ENCODE measurements around the gene SEMA4B.
"Not testable (repeated sequence)": the region's sequence is repeated elsewhere in the genome, so short reads cannot be mapped to it uniquely, and the experiment has no call there.

Gene SEMA4B

DNA sequence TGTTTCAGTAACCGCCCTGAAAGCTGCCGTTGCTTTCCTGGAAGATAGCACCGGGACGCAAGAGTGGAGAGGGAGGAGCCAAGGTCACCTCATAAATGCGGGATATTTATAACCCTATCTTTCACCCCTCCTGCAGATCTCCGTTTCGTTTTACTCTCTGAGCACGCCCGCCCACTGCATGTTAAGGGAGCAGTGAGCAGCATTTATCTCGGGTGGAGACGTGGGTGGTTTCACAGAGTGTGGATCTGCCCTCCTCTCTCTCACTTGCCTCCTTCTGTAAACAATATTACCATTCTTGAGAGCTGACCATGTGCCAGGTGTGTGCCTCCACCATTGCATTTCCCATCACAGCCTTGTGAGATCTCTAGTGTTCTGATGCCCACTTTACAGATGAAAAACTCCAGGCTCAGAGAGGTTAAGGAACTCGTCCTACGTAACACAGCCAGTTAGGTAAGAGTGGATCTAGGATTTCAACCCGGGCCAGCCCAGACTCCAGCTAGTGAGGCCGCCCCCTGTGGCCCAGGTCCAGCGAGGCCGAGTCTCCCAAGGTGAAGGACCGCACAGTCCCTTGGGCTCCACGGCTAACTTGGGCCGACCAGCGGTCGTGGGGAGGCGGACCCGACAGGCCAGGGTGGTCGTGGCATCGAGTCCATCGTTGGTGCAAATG lies 16.9 kb upstream of the SEMA4B start:
- peak; percentile 81 for DNase-seq (ENCODE audit: low spot score)

DNA sequence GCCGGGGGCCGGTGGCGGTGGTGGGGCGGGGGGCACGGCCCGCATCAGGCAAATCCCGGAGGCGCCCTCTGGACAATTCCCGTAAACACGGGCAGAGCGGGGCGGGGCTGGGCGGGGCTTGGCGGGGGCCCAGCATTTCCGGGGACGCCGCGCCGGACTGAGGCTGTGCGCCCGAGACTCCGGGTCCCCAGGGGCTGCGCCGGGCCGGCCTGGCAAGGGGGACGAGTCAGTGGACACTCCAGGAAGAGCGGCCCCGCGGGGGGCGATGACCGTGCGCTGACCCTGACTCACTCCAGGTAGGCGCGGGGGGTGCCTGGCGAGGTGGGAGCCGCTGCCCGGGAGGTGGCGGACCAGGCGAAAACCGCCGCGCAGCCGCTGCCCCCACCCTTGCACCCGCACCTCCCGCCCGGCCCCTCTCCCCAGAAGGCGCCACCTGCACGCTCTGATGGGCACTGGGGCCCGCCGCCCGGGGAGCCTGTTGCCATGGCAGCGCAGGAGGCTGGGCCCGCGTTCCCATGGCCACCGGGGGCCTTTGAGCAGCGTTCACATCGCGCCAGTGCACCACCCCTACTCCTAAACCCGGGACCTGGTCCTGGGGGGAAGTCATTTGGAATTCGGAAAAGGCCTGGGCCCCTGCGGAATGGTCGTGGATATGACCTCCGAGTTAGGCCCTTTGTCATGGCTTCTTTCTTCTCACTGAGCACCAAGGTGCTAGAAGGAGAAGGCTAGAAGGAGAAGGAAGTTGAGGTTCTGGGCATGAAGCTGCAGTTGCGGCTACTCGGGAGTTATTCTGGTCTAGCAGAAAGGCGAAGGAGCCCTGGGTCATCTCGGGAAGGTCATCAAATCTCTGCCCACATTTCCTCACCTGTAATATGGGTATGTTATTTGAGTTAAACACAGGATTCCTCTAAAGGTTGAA lies 16.1 kb upstream of the SEMA4B start:
- DNase-seq (ENCODE audit: low spot score), result peak; percentile 89

DNA sequence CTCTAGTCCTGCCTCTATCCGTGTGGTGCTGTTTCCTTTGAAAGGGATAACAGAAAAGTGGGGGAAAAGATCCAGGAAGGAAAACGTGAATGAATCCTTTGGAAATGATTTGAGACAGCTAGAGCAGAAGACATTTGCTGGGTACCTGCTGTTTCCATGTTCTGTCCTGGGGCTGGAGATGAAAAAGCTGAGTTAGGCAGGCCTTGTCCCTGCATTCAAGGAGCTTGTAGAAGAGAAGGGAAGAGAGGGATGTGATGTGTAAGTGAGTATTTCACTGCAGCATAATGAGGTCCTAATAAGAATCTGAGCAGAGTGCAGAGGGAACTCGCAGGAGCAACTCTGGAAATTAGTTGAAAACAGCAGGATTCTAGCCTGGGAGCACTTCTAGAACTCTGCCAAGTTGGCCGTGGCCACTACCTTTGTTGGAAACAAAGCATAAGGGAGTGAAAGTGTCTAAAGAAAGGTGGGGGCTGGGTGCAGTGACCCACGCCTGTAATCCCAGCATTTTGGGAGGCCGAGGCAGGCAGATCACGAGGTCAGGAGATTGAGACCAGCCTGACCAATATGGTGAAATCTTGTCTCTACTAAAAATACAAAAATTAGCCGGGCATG lies 13.8 kb upstream of the SEMA4B start:
- DNase-seq (ENCODE audit: low spot score), result no peak

DNA sequence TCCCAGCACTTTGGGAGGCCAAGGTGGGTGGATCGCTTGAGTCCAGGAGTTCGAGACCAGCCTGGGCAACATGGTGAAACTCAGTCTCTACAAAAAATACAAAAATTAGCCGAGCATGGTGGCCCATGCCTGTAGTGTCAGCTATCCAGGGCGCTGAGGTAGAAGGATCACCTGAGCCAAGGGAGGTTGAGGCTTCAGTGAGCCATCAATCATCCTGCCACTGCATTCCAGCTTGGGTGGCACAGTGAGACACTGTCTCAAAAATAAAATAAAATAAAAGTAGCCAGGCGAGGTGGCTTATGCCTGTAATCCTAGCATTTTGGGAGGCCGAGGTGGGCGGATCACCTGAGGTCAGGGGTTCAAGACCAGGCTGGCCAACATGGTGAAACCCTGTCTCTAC lies 13.1 kb upstream of the SEMA4B start:
- not testable (repeated sequence) for DNase-seq (ENCODE audit: low spot score)

DNA sequence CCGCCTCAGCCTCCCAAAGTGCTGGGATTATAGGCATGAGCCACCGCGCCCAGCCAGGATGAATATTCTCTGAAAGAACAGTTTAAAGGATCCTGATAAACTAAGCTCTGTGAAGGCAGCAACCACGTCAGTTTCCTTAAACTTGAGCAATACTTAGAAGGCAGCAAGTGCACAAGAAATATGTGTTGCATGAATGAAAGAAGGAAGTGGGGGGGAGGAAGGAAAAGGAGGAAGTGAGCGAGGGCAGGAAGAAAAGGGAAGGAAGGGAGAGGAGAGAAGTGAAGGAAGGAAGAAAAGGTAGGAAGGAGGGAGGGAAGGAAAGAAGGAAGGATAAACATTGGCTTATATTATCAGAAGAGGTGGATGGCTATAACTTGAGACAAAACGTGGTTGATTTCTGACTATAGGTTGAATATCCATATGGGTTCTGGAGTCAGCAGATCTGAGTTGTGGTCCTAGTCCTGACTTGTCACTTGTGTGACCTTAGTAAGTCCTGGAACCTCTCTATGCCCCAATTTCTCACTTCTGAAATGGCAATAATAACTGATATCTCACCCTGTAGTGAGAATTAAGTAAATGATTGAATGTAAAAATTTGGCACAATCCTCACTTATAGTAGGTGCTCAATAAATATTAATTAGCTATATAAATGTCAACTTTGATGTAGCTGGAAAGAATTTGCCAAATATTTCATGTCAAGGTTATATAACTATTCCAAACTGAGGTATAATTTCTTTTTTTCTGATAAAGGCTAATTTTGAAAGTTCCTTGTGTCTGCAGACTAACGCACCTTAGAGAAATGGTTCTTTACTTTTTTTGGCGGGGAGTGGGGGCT lies 12.0 kb upstream of the SEMA4B start:
- no peak for DNase-seq (ENCODE audit: low spot score)

DNA sequence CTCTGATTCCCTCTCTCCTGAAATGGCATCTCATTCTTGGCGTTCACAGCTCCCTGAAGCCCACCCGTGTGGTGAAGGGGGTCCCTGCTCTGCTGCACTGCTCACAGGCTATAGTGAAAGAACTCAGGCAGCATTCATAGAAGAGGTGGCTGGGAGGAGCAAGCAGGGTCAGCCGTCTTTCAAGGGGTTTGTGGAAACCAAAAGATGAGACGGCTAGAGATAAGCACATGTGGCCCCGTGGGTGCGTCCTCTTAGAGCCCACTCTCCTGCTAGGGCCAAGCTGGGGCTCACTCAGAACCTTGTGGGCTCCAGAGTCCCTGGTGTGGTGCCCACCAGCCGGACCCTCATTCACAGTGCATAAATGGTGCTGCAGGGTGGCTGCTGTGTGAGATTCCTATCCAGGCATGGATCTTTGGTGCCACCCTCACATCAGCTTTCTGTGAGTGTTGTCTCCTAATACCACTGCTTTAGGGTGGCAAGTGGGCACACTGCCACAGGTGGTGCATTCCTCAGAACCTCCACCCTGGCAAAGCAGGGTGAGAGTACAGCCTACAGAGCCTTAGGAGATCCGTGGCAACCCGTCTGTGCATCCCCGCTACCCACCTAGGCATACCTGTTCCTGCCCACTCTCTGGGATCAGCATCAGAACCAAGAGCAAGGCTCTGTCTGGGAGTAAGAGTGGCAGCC lies 11.2 kb upstream of the SEMA4B start:
- DNase-seq (ENCODE audit: low spot score), result no peak

DNA sequence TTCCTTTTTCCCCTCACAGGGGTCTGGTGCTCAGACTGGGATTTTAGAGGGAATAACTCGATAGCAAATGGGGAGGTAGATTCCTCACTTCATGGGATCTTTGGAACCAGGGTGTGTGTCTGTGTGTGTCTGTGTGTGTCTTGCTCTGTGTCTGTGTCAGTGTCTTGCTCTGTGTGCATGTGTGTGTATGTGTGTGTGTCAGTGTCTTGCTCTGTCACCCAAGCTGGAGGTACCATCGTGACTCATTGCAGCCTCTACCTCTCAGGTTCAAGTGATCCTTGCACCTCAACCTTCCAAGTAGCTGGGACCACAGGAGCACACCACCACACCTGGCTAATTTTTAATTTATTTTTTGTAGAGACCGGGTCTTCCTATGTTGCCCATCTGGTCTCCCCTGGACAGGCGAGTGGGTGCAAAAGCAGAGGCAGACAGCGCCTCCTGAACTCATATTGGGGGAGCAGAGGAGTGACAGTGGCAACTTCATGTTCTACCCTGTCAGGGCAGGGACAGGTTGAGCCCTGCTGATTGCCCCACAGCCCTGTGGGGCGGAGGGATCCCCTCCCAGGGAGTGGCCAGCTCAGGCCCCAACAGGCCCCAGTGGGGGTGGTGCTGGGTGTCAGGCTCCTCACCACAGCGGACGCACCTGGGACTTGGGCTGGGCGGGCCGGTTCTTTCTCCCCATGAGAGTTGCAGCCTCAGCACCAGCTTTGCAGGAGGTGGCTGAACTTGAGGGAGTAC lies 10.4 kb upstream of the SEMA4B start:
- DNase-seq (ENCODE audit: low spot score), result no peak

DNA sequence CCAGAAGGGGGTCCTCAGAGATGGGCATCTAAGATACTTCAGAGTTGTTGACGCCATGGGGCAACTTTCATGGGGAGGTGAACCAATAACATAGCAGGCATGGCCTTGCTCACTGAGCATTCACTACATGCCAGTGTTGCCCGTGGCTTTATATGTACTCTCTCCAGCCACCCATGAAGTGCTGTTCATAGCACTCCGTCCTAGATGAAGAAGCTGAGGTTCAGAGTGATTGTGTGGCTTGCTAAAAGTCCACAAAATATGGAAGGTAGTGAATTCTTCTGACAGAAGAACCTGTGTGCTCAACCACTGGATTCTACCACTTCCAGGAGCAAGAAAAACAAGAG lies 9.8 kb upstream of the SEMA4B start:
- no peak for DNase-seq (ENCODE audit: low spot score)

DNA sequence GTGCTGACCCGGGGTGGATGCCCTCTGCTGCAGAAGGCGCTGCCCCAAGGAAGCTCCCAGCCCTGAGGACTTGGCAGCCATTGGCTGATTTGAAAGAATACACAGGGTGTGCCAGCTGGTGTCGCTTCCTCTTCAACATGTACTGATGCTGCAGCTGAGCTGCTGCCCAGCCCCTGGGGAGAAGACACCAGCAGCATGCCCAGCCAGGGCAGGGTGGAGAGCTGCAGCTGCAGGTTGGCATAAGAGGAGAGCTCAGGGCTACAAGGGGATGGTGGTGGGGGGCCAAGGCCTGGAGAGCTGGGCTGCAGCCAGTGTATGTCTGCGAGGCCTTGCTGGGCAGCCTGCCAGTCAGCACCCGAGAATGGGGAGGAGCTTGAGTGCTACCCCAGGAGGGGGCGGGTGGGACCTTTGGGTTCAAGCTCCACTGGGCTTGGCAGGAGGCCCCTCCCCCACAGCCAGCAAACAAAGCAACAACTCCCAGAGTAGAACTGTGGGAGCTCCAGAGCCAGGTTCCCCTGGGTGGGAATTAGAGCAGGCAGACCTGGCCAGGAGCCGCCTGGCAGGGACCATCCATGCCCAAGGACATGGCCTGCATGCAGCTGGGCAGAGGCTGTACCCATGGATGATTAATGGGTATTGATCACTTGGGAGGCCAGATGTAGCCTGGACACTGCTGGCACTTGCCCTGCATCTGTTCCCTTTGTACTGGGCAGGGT lies 9.2 kb upstream of the SEMA4B start:
- DNase-seq (ENCODE audit: low spot score), result no peak

DNA sequence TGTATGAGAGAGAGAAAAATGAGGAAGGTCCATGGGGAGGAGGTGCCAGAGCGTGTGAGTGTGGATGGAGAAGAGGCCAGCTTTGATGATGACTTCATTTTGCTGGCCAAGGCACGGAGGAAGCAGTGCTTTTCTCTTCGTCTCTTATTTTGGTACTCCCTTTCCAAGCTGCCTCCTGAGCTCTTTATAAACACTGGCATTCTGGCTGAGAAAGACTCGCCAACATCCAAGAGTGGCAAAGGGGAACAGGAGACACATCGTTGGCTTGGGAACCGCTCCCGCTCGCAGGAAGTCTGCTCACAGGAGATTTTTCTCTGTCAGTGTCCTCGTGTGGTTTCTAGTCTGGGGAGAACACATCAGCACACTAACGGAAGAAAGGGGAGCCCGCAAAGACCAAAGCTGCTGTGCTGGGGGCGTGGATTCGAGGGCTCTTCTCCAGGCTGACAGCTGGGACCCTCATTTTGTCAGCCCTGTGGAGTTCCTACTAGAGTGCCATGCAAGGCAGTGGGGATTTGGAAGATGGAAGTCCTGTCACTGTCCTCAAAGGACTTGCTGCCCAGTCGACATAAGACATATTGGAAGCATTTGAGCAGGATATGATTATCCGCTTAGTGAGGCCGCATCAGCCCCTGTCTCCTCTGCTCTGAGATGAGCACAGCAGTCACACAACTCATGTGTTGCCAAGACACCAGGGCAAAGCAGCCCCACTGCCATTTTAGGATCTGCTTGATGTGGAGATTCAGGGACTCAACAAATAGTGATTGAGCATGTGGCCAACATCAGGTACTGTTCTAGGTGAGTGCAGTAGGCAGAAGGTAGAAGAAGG lies 8.0 kb upstream of the SEMA4B start:
- DNase-seq (ENCODE audit: low spot score), result peak; percentile 52

DNA sequence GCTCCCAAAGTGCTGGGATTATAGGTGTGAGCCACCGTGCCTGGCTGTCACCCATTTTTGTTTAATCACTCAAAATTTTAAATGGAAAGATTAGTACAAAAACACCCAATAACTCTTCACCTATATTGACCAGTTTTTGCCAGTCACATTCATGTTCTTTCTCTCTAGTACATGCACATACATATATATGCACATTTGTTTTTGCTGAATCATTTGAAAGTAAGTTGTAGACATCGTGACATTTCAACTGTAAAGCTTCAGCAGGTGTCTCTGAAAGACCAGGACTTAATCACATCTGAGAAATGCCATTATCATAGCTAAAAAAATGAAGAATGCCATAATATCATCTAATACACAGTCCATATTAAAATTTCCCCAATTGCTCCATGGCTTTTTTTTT lies 6.5 kb upstream of the SEMA4B start:
- DNase-seq (ENCODE audit: low spot score), result no peak

DNA sequence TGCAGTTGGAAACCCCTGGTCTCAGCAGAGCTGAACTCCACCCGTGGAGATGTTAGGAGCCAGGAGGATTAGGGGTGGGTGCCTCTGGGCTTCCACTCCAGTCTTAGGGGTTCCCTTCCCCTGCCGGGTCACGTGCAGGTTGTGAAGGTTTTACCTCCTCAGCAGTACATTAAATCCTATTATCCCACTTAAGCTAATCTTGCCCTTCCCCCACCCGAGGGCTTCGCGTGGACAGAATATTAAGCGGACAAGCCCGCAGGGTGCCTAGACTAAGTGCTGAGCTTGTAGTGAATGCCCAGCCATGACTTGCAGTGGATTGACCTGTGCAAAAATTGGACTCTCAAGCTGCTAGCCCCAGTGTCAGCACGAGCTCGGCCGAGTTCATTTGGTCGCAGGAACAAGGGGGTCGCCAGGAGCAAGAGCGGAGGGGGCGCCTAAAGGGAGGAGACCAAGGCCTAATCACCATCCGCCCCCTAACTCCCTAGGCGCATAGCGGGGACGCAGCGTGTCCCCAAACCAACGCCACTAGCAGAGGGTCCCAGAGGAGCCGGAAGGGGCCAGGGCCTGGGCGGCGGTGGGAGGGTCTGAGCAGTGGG lies 498 bp upstream of the SEMA4B start:
- DNase-seq (ENCODE audit: low spot score), result no peak

DNA sequence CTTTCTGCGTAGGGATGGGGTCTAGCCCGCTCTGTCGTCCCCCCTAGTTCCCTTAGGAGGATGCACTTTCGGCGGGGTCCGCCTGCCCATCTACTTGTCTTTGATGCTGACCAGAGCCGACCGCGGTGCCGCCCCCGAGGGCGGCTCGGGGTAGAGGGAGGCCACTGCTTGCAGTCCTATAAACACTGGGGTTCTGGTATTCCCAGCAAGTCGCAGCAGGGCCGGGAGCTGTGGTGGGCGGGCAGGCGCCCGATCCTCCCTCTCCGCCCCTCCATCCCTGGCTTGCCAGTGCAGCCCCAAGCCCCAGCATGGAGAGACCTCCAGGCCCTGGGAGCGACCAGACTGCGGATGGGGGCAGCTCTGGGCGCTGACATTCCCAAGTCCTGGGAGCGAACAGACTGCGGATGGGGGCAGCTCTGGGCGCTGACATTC lies 830 bp downstream of the SEMA4B start:
- DNase-seq (ENCODE audit: low spot score), result peak; percentile 67

DNA sequence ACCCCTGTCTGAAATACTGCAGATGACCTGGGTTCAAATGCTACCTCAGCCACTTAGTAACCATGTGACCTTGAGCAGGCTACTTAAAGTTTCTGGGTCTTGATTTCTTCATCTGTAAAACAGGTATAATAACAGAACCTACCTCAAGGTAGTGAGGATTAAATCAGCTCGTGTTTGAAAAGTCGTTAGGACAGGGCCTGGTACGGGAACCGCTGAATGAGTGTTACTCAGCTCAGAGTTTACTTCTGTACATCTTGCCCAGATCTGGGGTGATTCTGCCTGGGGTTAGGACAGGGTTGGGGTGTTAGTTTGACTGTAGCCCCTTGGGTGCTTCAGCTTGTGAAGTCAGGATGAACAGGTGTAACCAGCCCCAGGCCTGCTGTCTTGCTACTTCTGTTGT lies 1.8 kb downstream of the SEMA4B start:
- no peak for DNase-seq (ENCODE audit: low spot score)

DNA sequence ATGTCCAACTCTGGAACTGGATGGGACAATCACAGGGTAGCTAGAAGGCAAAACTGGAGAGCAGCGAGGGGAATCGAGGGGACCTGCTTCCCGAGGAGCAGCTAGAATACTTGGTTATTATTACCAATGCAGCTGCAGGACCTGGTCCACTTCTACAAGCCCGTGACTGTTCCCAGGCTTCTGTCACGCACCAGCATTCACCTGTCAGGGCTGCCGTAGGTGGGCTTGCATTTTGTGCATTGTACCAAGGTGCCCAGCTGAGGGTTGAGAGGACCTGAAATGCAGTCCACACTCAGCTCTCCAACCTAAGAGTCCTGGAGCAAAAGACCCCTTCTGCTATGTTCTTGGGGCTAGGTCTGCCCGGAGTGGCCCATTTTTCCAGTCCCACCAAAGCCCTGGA lies 2.3 kb downstream of the SEMA4B start:
- DNase-seq (ENCODE audit: low spot score), result no peak

DNA sequence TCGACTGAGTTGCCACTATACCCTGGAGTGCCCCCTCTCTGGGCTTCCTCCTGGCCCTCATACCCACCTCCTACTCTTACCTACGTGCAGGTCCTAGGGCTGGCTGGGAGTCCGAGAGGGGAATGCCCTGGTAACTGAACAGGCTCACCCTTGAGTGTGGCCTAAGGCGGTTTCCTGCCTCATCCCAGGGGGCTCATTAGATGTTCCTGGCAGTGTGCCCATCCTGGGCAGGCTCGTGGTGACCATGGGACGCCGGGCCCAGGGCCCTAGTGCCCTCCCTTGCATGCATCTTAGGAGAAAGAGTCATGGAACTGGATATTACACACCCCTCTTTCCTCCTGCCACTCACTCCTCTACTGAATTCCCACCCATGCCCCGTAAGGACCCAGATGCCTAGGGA lies 2.8 kb downstream of the SEMA4B start:
- no peak for DNase-seq (ENCODE audit: low spot score)

DNA sequence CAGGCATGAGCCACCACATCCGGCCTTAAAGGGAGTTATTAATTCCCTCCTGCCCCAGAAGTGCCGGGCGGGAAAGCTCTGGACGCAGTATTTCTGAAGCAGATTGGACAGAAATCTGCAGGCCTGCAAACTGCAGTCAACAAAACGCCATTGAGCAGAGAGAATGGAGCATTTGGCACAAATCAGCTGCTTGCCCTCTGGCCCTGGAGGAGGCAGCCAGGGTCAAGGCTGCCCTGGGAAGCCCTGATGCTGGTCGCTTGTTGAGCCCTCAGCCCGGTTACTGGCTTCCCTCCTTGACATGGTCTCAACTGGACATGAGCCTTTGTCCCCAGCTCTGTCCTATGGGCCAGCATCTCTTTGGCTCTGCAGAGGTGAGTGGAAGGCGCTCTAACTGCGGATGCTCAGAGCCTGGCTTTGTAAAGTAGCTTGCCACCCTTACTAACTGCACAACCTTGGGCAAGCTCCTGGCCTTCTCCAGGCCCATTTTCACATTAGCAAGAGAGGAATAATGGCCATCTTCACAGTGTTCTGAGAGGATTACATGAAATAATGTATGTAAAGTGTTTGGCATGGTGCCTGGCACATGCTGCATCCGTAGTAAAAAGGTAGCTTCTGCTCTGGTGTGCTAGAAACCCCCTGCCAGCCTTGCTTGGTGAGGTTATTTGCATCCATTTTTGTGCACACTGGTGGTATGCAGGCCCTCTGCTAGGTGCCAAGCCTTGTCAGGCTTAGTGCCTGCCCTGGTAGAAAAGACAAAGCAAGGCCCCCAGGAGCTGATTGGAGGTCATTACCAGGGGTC lies 4.1 kb downstream of the SEMA4B start:
- DNase-seq (ENCODE audit: low spot score), result no peak

DNA sequence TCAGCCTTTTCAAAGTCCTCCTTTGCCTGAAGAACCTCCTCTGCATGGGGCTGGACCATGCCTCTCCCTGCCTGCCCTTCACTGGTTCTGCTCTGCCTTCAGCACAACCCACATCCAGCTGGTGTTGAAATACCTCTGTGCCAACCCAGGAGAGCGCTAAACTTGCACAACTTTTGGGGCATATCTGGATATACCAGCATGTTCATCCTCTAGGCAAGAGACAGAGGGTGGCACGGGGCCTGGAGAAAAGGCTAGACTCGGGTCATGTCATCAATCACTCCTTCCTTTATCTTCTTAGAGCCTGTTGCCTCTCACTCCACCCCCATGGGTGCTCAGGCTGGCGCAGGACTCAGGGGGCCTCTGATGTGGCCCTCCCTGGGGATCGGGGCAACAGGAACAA lies 4.8 kb downstream of the SEMA4B start:
- no peak for DNase-seq (ENCODE audit: low spot score)

All from AG08396 (cell line).